Measurements from ENCODE around the gene GPR176. TPM values are rescaled to one million over a fixed set of nuclear protein-coding genes. Genes with fewer than 3 reads are reported as not detected.

The GPR176 gene
- total RNA-seq, 2 experiments from 2014 or later = 0.57 TPM; not detected in 1

GRCh38 chr15:39957481-39957880 lies 37.4 kb upstream of the GPR176 start:
- Histone ChIP-seq H3K4me3 (ENCODE audit: low read depth, low read length, poor library complexity, severe bottlenecking) (no peak overlapping the region), H2AFZ (ENCODE audit: low read length) (no peak overlapping the region), H3K4me2 (ENCODE audit: low read length) (no peak overlapping the region), H3K36me3 (ENCODE audit: insufficient read depth, low read length) (no peaks in the 10 kb centered on the region), H3K9me2 (ENCODE audit: insufficient read depth, low read length) (no peaks in the 10 kb centered on the region), H3K79me2 (ENCODE audit: insufficient read depth, low read depth, low read length) (no peaks in the 10 kb centered on the region), H4K20me1 (ENCODE audit: insufficient read depth, low read length) (no peaks in the 10 kb centered on the region), H3K9me3 (ENCODE audit: low read length) (no peaks in the 10 kb centered on the region), H3K27ac (ENCODE audit: low read depth, low read length, poor library complexity, severe bottlenecking) (no peak overlapping the region), H3K4me1 (ENCODE audit: insufficient read depth, low read length, poor library complexity, severe bottlenecking) (no peaks in the 10 kb centered on the region)
- intact Hi-C loops (cut with micrococcal nuclease; ENCODE audit: unreplicated experiment) = no loop called here
- TF ChIP-seq CTCF (conservative IDR thresholded peaks at IDR 0.05; ENCODE audit: low read length) = no peak
- no peak for TF ChIP-seq EZH2phosphoT487 (IDR thresholded peaks at IDR 0.05; ENCODE audit: borderline replicate concordance, low read depth, low read length)
- POLR2A ChIA-PET = no interaction called here
- BruUV-seq (replicated peaks) = no TSS peak
- CTCF ChIA-PET (ENCODE audit: unreplicated experiment) = no interaction called here
- DNase-seq (ENCODE audit: low spot score) = no peak

GRCh38 chr15:39953521-39953920 lies 33.5 kb upstream of the GPR176 start:
- Histone ChIP-seq H3K9me2 (ENCODE audit: insufficient read depth, low read length) (no peaks in the 10 kb centered on the region), H3K4me3 (ENCODE audit: low read depth, low read length, poor library complexity, severe bottlenecking) (no peak overlapping the region), H2AFZ (ENCODE audit: low read length) (no peak overlapping the region), H3K4me1 (ENCODE audit: insufficient read depth, low read length, poor library complexity, severe bottlenecking) (no peaks in the 10 kb centered on the region), H3K36me3 (ENCODE audit: insufficient read depth, low read length) (no peaks in the 10 kb centered on the region), H4K20me1 (ENCODE audit: insufficient read depth, low read length) (no peaks in the 10 kb centered on the region), H3K4me2 (ENCODE audit: low read length) (no peak overlapping the region), H3K79me2 (ENCODE audit: insufficient read depth, low read depth, low read length) (no peaks in the 10 kb centered on the region), H3K9me3 (ENCODE audit: low read length) (no peaks in the 10 kb centered on the region), H3K27ac (ENCODE audit: low read depth, low read length, poor library complexity, severe bottlenecking) (no peak overlapping the region)
- ChIA-PET POLR2A (interaction anchor here (0.9 kb wide), 1 partner anchor 9 kb away, joined by 3 read pairs; no protein-coding TSS in a partner anchor), CTCF (ENCODE audit: unreplicated experiment) (no interaction called here)
- DNase-seq (ENCODE audit: low spot score) = no peak
- intact Hi-C loops (cut with micrococcal nuclease; ENCODE audit: unreplicated experiment) = no loop called here
- BruUV-seq (replicated peaks) = no TSS peak
- no peak for TF ChIP-seq CTCF (conservative IDR thresholded peaks at IDR 0.05; ENCODE audit: low read length)

- Histone ChIP-seq H4K20me1 (ENCODE audit: insufficient read depth, low read length) (no peaks in the 10 kb centered on the region), H3K79me2 (ENCODE audit: insufficient read depth, low read depth, low read length) (no peaks in the 10 kb centered on the region), H2AFZ (ENCODE audit: low read length) (no peak overlapping the region), H3K4me1 (ENCODE audit: insufficient read depth, low read length, poor library complexity, severe bottlenecking) (no peaks in the 10 kb centered on the region), H3K36me3 (ENCODE audit: insufficient read depth, low read length) (no peaks in the 10 kb centered on the region), H3K9me2 (ENCODE audit: insufficient read depth, low read length) (no peaks in the 10 kb centered on the region), H3K27ac (ENCODE audit: low read depth, low read length, poor library complexity, severe bottlenecking) (no peak overlapping the region), H3K9me3 (ENCODE audit: low read length) (no peaks in the 10 kb centered on the region), H3K4me2 (ENCODE audit: low read length) (no peak overlapping the region), H3K4me3 (ENCODE audit: low read depth, low read length, poor library complexity, severe bottlenecking) (no peak overlapping the region)
- TF ChIP-seq EZH2phosphoT487 (IDR thresholded peaks at IDR 0.05; ENCODE audit: borderline replicate concordance, low read depth, low read length) = no peak
- TF ChIP-seq CTCF (conservative IDR thresholded peaks at IDR 0.05; ENCODE audit: low read length) = no peak
- intact Hi-C loops (cut with micrococcal nuclease; ENCODE audit: unreplicated experiment) = no loop called here
- no peak for DNase-seq (ENCODE audit: low spot score)
- POLR2A ChIA-PET = interaction anchor here (0.7 kb wide), 1 partner anchor 174 kb away, joined by 3 read pairs; no protein-coding TSS in a partner anchor
- BruUV-seq (replicated peaks) = no TSS peak
- CTCF ChIA-PET (ENCODE audit: unreplicated experiment) = no interaction called here
These were observed 31.5 kb upstream of the GPR176 start for GRCh38 chr15:39951561-39951960.

Measured in OCI-LY7 (cell line).